OCI-LY3 (cell line): ENCODE measurements around the gene EPB41L5.

ENCODE experiments used
- H2AFZ ChIP-seq: fragments of 200-600, 300-600 bp; shearing (Covaris generic); 2 replicates; pipeline ENCODE4 v1.6.0; 2014; ENCODE audit warnings: antibody characterized with exemption, low read depth, low read length
- H3K27ac ChIP-seq: fragments of 200-600, 300-600 bp; sonication (generic); 2 replicates; pipeline ENCODE4 v1.5.1; 2014; ENCODE audit warnings: mild to moderate bottlenecking, low read length, moderate library complexity, mixed read lengths
- H3K27me3 ChIP-seq: fragments of 200-600, 300-600 bp; sonication (generic); 2 replicates; pipeline ENCODE4 v1.6.1; 2014; ENCODE audit warnings: low read depth, low read length, mixed read lengths
- H3K36me3 ChIP-seq: fragments of 200-600, 300-600 bp; sonication (generic); replicated peaks from 2 replicates; pipeline ENCODE3; 2014; ENCODE audit warnings: low read depth, low read length, mixed read lengths
- H3K4me1 ChIP-seq: fragments of 300-600, 200-600 bp; sonication (generic); 2 replicates; pipeline ENCODE4 v1.6.1; 2014; ENCODE audit warnings: low read length, mixed read lengths
- H3K4me2 ChIP-seq: fragments of 200-600, 300-600 bp; sonication (generic); 2 replicates; pipeline ENCODE4 v1.6.1; 2014; ENCODE audit warnings: low read length, mixed read lengths
- H3K4me3 ChIP-seq: fragments of 300-600, 200-600 bp; sonication (generic); 2 replicates; pipeline ENCODE4 v1.5.1; 2014; ENCODE audit warnings: antibody characterized with exemption, mild to moderate bottlenecking, low read length, moderate library complexity
- H3K79me2 ChIP-seq: fragments of 300-600, 200-600 bp; shearing (Covaris generic); 2 replicates; pipeline ENCODE4 v1.6.1; 2014; ENCODE audit warnings: mild to moderate bottlenecking, low read length, mixed read lengths
- H3K9ac ChIP-seq: fragments of 300-600, 200-600 bp; shearing (Covaris generic); 2 replicates; pipeline ENCODE4 v1.6.0; 2014; ENCODE audit warnings: mild to moderate bottlenecking, low read length, moderate library complexity
- H3K9me3 ChIP-seq: fragments of 200-600, 300-600 bp; shearing (Covaris generic); 2 replicates; pipeline ENCODE4 v1.6.1; 2014; ENCODE audit warnings: low read length, mixed read lengths; ENCODE audit not compliant: insufficient read depth
- H4K20me1 ChIP-seq: fragments of 200-600, 300-600 bp; sonication (generic); 2 replicates; pipeline ENCODE4 v1.6.1; 2016; ENCODE audit warnings: low read length, mixed read lengths; ENCODE audit not compliant: insufficient read depth
- EZH2phosphoT487 ChIP-seq: fragments of 200-600 bp; shearing (Covaris generic); IDR thresholded peaks from 2 replicates; pipeline ENCODE4 v1.6.1; 2018; ENCODE audit warnings: antibody characterized with exemption, mixed run types, low read depth
- TF ChIP-seq, protein P1 (sequence below): fragments of 200-600, 300-600 bp; sonication (generic); IDR thresholded peaks from 2 replicates; pipeline ENCODE4 v1.5.1; 2014; ENCODE audit warnings: antibody characterized with exemption, low read length, low read depth

The EPB41L5 gene

DNA sequence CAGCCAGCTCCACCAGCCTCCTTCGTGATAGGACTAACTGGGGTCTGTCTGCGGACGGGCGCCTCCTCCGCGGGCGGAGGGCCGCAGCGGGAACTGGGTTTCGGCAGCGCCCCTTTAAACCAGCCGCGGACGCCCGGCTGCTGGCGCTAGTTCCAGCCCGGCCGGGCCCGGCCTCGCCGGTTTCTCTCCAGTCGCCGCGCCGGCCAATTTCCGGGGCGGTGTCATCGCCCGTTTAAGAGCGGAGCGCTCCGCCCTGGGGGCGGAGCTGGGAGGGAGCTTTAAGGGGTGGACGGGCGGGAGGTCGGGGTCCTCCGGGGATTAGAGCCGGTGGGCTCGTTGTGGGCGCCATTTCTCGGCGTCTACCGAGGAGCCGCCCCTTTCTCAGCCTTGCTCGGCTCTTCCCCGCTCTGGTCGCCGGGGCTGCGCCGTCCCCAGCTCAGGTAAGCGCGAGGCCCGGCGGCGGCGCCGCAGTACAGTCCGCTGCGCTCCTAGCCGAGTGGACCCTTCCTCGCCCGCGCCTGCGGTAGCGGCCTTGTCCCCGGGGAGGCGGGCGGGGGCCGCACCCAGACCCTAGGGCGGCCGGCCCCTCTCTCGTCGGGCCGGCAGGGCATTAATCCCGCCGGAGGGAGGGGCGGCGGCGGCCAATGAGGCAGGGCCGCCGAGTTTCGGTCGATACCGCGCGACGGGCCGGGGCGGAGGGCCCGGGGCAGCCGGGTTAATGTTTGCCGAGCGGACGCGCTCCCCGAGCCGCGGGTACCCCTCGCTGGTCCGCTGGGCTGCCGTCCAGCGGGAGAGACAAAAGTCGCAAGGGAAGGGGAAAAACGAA lies at the start of gene EPB41L5:
EPB41L5 (plus strand) TSS at position 307 of the 826 bp plus-strand sequence. CDS start 6,008 bp downstream, outside the sequence.
- 0 out of 2 replicates have a peak within 1 kb of the TSS, but pooled peaks have one; percentile 54 for H2AFZ ChIP-seq

DNA sequence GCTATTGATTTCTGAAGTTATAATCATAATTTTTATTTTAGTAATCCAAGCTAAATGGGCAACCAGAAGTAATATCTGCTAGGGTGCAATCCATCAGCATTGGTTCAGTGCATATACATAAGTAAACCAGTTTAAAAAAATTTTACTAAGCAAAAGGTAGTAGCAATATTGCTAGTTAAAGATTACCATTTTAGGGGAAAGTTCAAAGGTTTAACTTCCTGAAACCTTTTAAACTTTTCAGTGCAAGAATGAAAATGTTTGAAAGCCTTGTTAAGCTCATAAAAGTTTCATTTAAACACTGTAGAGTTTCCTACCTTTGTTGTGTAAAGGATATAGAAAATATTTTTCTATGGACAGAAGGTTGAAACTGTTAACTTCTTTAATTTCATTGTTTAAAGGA lies 31.0 kb upstream of the EPB41L5 start:
- Histone ChIP-seq H3K4me3 (peak overlapping the region; percentile 46), H3K4me1 (peaks cover 43% of the 10 kb centered on the region), H2AFZ (no peak overlapping the region), H3K27ac (peak overlapping the region; percentile 89), H4K20me1 (no peaks in the 10 kb centered on the region), H3K9me3 (no peaks in the 10 kb centered on the region), H3K4me2 (peak overlapping the region; percentile 66), H3K36me3 (peaks cover 3% of the 10 kb centered on the region), H3K9ac (peak overlapping the region; percentile 61), H3K79me2 (no peaks in the 10 kb centered on the region), H3K27me3 (no peaks in the 10 kb centered on the region)
- TF ChIP-seq, protein P1, sequence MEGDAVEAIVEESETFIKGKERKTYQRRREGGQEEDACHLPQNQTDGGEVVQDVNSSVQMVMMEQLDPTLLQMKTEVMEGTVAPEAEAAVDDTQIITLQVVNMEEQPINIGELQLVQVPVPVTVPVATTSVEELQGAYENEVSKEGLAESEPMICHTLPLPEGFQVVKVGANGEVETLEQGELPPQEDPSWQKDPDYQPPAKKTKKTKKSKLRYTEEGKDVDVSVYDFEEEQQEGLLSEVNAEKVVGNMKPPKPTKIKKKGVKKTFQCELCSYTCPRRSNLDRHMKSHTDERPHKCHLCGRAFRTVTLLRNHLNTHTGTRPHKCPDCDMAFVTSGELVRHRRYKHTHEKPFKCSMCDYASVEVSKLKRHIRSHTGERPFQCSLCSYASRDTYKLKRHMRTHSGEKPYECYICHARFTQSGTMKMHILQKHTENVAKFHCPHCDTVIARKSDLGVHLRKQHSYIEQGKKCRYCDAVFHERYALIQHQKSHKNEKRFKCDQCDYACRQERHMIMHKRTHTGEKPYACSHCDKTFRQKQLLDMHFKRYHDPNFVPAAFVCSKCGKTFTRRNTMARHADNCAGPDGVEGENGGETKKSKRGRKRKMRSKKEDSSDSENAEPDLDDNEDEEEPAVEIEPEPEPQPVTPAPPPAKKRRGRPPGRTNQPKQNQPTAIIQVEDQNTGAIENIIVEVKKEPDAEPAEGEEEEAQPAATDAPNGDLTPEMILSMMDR, result no peak
- TF ChIP-seq EZH2phosphoT487, result no peak

More for the DNA sequence above, at the start of gene EPB41L5:
- Histone ChIP-seq H3K27ac (peak within 1 kb of the TSS; percentile 99), H3K27me3 (no peaks in the 10 kb centered on the region), H3K9me3 (no peaks in the 10 kb centered on the region), H3K79me2 (peaks cover 66% of the 10 kb centered on the region), H3K4me2 (peak within 1 kb of the TSS; percentile 99), H3K4me1 (peaks cover 39% of the 10 kb centered on the region), H3K9ac (peak within 1 kb of the TSS; percentile 99), H3K4me3 (peak within 1 kb of the TSS; percentile 96), H3K36me3 (peaks cover 16% of the 10 kb centered on the region), H4K20me1 (peaks cover 36% of the 10 kb centered on the region)
- no peak for TF ChIP-seq EZH2phosphoT487
- TF ChIP-seq, protein P1, result no peak

DNA sequence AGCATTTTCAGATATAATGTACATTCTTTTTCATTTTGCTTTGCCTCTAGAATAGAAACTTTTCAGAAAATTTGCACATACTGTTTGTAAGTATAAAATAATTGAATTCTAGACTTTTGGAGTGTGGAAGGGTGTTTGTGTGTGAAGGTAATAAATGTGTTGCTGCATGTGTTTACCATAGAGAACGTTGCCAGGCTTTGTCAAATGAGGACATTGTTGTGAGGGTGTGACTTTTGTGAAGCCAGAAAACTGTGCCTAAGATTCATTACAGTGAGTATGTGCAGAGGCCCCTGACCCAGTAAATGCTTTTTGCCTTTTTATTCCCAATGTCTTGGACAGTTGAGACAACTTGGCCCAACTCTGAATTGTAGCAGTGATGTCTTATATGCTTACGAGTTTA lies 30.4 kb upstream of the EPB41L5 start:
- H3K9me3 ChIP-seq, result no peaks in the 10 kb centered on the region
- H3K79me2 ChIP-seq, result no peaks in the 10 kb centered on the region
- peak overlapping the region; percentile 46 for H3K4me3 ChIP-seq
- H3K4me2 ChIP-seq, result peak overlapping the region; percentile 66
- TF ChIP-seq, protein P1, result no peak
- TF ChIP-seq EZH2phosphoT487, result no peak
- peaks cover 43% of the 10 kb centered on the region for H3K4me1 ChIP-seq
- H2AFZ ChIP-seq, result no peak overlapping the region
- peak overlapping the region; percentile 89 for H3K27ac ChIP-seq
- H3K9ac ChIP-seq, result peak overlapping the region; percentile 61
- peaks cover 3% of the 10 kb centered on the region for H3K36me3 ChIP-seq
- no peaks in the 10 kb centered on the region for H3K27me3 ChIP-seq
- H4K20me1 ChIP-seq, result no peaks in the 10 kb centered on the region

DNA sequence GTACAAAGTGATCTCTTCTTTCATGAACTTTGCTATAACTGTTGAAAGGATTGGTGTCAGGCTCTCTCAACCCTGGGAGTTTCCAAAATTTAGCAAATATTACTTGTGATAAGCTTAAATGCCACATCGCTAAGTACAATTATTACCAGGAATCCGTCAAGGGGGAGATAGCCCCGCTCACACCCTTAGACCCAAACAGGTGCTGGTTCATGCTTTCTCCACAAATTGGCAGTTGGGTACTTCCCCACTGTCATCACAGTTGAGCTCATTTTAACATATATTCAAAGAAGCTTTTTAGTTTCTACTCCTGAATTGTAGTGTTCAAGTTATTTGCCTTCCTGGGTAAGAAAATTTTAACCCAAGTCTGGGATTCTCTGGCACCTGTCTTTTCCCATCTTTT lies 29.8 kb upstream of the EPB41L5 start:
- Histone ChIP-seq H3K4me2 (peak overlapping the region; percentile 66), H3K79me2 (no peaks in the 10 kb centered on the region), H3K4me3 (peak overlapping the region; percentile 46), H2AFZ (no peak overlapping the region), H4K20me1 (no peaks in the 10 kb centered on the region), H3K4me1 (peaks cover 43% of the 10 kb centered on the region), H3K27ac (peak overlapping the region; percentile 89), H3K27me3 (no peaks in the 10 kb centered on the region), H3K9me3 (no peaks in the 10 kb centered on the region), H3K9ac (peak overlapping the region; percentile 61), H3K36me3 (peaks cover 3% of the 10 kb centered on the region)
- no peak for TF ChIP-seq EZH2phosphoT487
- TF ChIP-seq, protein P1, result no peak
